ENCODE measurements around the gene GIT2.

Gene GIT2

GRCh38 chr12:110037315-110037714 is 41.1 kb upstream of the GIT2 start:
- Histone ChIP-seq H3K4me1 (no peaks in the 10 kb centered on the region), H3K27me3 (ENCODE audit: control insufficient read depth, insufficient read depth, low read length) (no peaks in the 10 kb centered on the region), H3K27ac (no peak overlapping the region), H3K9me3 (ENCODE audit: control insufficient read depth, low read length) (no peaks in the 10 kb centered on the region), H3K4me3 (ENCODE audit: low read depth, low read length) (no peak overlapping the region), H2AFZ (no peak overlapping the region), H3K79me2 (peaks cover 2% of the 10 kb centered on the region), H3K4me2 (ENCODE audit: low read length) (no peak overlapping the region), H3K9ac (no peak overlapping the region), H3K36me3 (ENCODE audit: control insufficient read depth, insufficient read depth, low read length) (no peaks in the 10 kb centered on the region)
- no peak for TF ChIP-seq CTCF (IDR thresholded peaks at IDR 0.05)

- Histone ChIP-seq H3K9ac (no peak overlapping the region), H3K79me2 (peaks cover 2% of the 10 kb centered on the region), H3K27me3 (ENCODE audit: control insufficient read depth, insufficient read depth, low read length) (no peaks in the 10 kb centered on the region), H3K4me3 (ENCODE audit: low read depth, low read length) (no peak overlapping the region), H3K9me3 (ENCODE audit: control insufficient read depth, low read length) (no peaks in the 10 kb centered on the region), H3K4me2 (ENCODE audit: low read length) (no peak overlapping the region), H3K36me3 (ENCODE audit: control insufficient read depth, insufficient read depth, low read length) (no peaks in the 10 kb centered on the region), H2AFZ (no peak overlapping the region), H3K4me1 (no peaks in the 10 kb centered on the region), H3K27ac (no peak overlapping the region)
- no peak for TF ChIP-seq CTCF (IDR thresholded peaks at IDR 0.05)
Measured at GRCh38 chr12:110035534-110036104, 39.5 kb upstream of the GIT2 start.

GRCh38 chr12:110033888-110034287 is 37.7 kb upstream of the GIT2 start:
- peaks cover 2% of the 10 kb centered on the region for H3K79me2 ChIP-seq
- H3K4me3 ChIP-seq (ENCODE audit: low read depth, low read length): no peak overlapping the region
- TF ChIP-seq CTCF (IDR thresholded peaks at IDR 0.05): no peak
- no peaks in the 10 kb centered on the region for H3K27me3 ChIP-seq (ENCODE audit: control insufficient read depth, insufficient read depth, low read length)
- H3K9ac ChIP-seq: no peak overlapping the region
- H2AFZ ChIP-seq: no peak overlapping the region
- no peaks in the 10 kb centered on the region for H3K9me3 ChIP-seq (ENCODE audit: control insufficient read depth, low read length)
- H3K36me3 ChIP-seq (ENCODE audit: control insufficient read depth, insufficient read depth, low read length): no peaks in the 10 kb centered on the region
- no peaks in the 10 kb centered on the region for H3K4me1 ChIP-seq
- no peak overlapping the region for H3K4me2 ChIP-seq (ENCODE audit: low read length)
- H3K27ac ChIP-seq: no peak overlapping the region

GRCh38 chr12:110029290-110029815 is 33.2 kb upstream of the GIT2 start:
- Histone ChIP-seq H3K9ac (no peak overlapping the region), H3K27me3 (ENCODE audit: control insufficient read depth, insufficient read depth, low read length) (no peaks in the 10 kb centered on the region), H3K4me1 (no peaks in the 10 kb centered on the region), H3K4me3 (ENCODE audit: low read depth, low read length) (no peak overlapping the region), H3K79me2 (no peaks in the 10 kb centered on the region), H3K36me3 (ENCODE audit: control insufficient read depth, insufficient read depth, low read length) (no peaks in the 10 kb centered on the region), H3K27ac (no peak overlapping the region), H3K4me2 (ENCODE audit: low read length) (no peak overlapping the region), H2AFZ (no peak overlapping the region), H3K9me3 (ENCODE audit: control insufficient read depth, low read length) (no peaks in the 10 kb centered on the region)
- no peak for TF ChIP-seq CTCF (IDR thresholded peaks at IDR 0.05)

GRCh38 chr12:110028323-110028722 is 32.2 kb upstream of the GIT2 start:
- Histone ChIP-seq H3K27me3 (ENCODE audit: control insufficient read depth, insufficient read depth, low read length) (no peaks in the 10 kb centered on the region), H3K27ac (no peak overlapping the region), H3K9me3 (ENCODE audit: control insufficient read depth, low read length) (no peaks in the 10 kb centered on the region), H2AFZ (no peak overlapping the region), H3K4me2 (ENCODE audit: low read length) (no peak overlapping the region), H3K4me1 (no peaks in the 10 kb centered on the region), H3K36me3 (ENCODE audit: control insufficient read depth, insufficient read depth, low read length) (no peaks in the 10 kb centered on the region), H3K4me3 (ENCODE audit: low read depth, low read length) (no peak overlapping the region), H3K79me2 (no peaks in the 10 kb centered on the region), H3K9ac (no peak overlapping the region)
- TF ChIP-seq CTCF (IDR thresholded peaks at IDR 0.05): no peak
